WERI-Rb-1 (cell line): ENCODE measurements around the gene ADORA2A.

Source experiments
- DNase-seq: peaks from one replicate; pipeline ENCODE4 v3.0.0-alpha.2; 2020
- H3K27ac ChIP-seq: fragments of 250-450 bp; sonication (Bioruptor Pico); 2 replicates; pipeline ENCODE4 v1.5.1; 2020; ENCODE audit warnings: mild to moderate bottlenecking, moderate library complexity
- H3K27me3 ChIP-seq: fragments of 250-450 bp; sonication (Bioruptor Pico); 2 replicates; pipeline ENCODE4 v1.5.1; 2021; ENCODE audit warnings: mild to moderate bottlenecking, low read depth, moderate library complexity; ENCODE audit not compliant: insufficient read depth, severe bottlenecking
- H3K36me3 ChIP-seq: fragments of 250-450 bp; sonication (Bioruptor Pico); 2 replicates; pipeline ENCODE4 v1.5.1; 2020; ENCODE audit warnings: mild to moderate bottlenecking, moderate library complexity
- H3K4me3 ChIP-seq: 2 replicates; pipeline ENCODE4 v1.5.1; 2011; ENCODE audit warnings: low read depth, mild to moderate bottlenecking, control low read depth, low read length
- H3K9me3 ChIP-seq: fragments of 250-450 bp; sonication (Bioruptor Pico); 2 replicates; pipeline ENCODE4 v1.5.1; 2021; ENCODE audit warnings: mild to moderate bottlenecking, moderate library complexity; ENCODE audit not compliant: severe bottlenecking
- TF ChIP-seq, protein P1 (sequence below): IDR thresholded peaks from 2 replicates; pipeline ENCODE4 v1.5.1; 2011; ENCODE audit warnings: low read depth, mild to moderate bottlenecking, control low read depth, inconsistent platforms, low read length

The ADORA2A gene

DNA sequence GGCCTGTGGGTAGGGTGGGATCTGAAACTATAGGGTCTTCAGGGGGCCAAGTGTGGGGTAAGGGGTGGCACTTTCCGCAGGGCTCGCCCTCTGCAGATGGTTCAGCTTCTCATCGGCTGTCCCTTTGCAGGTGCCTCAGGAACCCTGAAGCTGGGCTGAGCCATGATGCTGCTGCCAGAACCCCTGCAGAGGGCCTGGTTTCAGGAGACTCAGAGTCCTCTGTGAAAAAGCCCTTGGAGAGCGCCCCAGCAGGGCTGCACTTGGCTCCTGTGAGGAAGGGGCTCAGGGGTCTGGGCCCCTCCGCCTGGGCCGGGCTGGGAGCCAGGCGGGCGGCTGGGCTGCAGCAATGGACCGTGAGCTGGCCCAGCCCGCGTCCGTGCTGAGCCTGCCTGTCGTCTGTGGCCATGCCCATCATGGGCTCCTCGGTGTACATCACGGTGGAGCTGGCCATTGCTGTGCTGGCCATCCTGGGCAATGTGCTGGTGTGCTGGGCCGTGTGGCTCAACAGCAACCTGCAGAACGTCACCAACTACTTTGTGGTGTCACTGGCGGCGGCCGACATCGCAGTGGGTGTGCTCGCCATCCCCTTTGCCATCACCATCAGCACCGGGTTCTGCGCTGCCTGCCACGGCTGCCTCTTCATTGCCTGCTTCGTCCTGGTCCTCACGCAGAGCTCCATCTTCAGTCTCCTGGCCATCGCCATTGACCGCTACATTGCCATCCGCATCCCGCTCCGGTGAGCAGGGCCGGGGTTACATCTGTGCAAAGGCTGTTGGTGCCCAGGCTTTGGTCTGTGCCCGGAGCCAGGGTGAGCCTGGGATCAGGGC lies 5.8 kb downstream of the ADORA2A start:
- H3K27ac ChIP-seq: no peak overlapping the region
- no peak overlapping the region for H3K4me3 ChIP-seq
- DNase-seq: no peak
- H3K9me3 ChIP-seq: no peaks in the 10 kb centered on the region
- TF ChIP-seq, protein P1, sequence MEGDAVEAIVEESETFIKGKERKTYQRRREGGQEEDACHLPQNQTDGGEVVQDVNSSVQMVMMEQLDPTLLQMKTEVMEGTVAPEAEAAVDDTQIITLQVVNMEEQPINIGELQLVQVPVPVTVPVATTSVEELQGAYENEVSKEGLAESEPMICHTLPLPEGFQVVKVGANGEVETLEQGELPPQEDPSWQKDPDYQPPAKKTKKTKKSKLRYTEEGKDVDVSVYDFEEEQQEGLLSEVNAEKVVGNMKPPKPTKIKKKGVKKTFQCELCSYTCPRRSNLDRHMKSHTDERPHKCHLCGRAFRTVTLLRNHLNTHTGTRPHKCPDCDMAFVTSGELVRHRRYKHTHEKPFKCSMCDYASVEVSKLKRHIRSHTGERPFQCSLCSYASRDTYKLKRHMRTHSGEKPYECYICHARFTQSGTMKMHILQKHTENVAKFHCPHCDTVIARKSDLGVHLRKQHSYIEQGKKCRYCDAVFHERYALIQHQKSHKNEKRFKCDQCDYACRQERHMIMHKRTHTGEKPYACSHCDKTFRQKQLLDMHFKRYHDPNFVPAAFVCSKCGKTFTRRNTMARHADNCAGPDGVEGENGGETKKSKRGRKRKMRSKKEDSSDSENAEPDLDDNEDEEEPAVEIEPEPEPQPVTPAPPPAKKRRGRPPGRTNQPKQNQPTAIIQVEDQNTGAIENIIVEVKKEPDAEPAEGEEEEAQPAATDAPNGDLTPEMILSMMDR: no peak
- H3K27me3 ChIP-seq: no peaks in the 10 kb centered on the region
- H3K36me3 ChIP-seq: no peaks in the 10 kb centered on the region

DNA sequence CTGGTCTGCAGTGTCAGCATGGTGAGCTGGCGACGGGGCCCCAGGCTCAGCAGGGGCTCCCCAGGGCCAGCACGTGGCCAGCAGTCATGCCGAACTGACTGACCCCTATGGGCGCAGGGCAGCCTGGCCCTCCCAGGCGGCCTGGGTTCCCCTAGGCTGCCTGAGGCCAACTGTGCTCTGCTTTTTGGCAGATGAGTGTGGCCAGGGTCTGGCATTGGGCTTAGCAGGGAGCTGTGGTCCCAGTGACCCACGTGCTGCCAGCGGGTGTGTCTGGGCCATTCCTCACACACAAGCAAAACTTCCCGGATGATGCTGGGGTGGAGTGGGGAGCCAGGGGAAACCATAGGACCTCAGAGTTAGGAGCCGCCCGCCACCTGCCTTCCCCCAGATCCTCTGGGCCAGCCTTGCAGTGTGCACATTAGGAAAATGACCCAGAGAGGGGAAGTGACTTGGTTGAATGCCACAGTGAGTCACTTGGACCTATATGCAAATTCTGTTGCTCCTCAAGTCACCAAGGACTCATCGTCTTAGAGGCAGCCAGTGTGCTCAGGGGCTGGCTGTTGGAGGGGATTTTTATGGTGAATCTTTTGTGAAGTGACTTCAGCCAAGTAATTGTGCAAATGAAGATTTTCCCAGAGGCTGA lies 6.5 kb downstream of the ADORA2A start:
- Histone ChIP-seq H3K36me3 (no peaks in the 10 kb centered on the region), H3K27ac (no peak overlapping the region), H3K9me3 (no peaks in the 10 kb centered on the region), H3K27me3 (no peaks in the 10 kb centered on the region), H3K4me3 (no peak overlapping the region)
- no peak for DNase-seq
- TF ChIP-seq, protein P1: no peak

DNA sequence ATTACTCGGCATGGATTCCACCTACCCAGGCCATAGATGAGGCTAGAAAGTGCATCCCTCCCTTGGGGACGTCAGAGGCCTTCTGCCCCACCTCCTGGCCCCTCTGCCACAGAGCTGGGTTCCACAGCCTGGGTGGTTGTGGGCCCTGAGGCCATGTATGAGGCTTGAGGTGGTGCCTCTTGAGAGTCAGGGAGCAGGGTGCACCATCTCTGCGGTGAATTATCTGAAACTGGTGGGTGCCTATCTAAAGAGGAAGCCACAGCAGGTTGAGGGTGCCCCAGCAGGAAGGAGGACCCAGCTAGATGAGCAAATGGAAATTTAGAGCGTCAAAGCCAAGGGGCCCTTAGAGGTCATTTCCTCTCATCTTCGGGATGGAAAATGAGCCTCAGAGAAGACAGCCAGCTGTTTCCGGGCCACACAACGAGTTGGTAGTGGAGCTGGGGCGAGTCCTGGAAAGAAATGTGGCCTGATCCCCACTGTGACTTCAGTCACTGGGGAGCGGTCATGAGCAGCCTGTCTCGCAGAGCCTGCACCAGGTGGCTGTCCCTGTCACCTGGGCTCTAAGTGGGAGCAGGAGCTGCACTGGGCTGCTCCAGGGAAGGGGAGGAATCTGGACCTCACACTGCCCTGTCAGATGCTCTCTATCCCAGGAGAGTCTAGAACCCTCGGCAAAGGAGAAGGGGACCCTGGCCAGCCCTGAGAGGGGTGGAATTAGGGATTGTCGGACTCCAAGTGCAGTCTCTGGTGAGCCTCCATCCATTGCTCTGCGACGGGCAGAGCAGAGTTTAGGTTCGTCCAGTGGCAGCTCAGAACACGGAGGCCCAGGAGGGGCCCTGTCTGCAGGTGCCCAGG lies 7.3 kb downstream of the ADORA2A start:
- H3K4me3 ChIP-seq: no peak overlapping the region
- no peak for DNase-seq
- no peaks in the 10 kb centered on the region for H3K36me3 ChIP-seq
- TF ChIP-seq, protein P1: no peak
- no peak overlapping the region for H3K27ac ChIP-seq
- H3K27me3 ChIP-seq: no peaks in the 10 kb centered on the region
- H3K9me3 ChIP-seq: no peaks in the 10 kb centered on the region

DNA sequence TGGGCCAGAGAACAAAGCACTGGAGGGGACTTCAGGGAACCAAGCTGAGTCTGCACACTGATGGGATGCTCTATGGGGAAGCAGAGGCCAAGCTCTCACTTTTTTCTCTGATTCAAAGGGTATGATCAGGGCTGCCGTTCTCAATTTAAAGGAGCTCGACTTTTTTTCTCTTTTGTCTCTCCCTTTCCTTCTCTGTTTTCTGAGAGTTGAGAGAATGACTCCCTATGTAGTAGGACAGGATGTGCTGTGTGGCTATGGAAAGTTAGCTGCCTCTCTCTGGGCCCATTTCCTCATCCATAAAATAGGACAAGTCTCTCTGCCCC lies 7.9 kb downstream of the ADORA2A start:
- no peaks in the 10 kb centered on the region for H3K36me3 ChIP-seq
- DNase-seq: no peak
- TF ChIP-seq, protein P1: no peak
- no peak overlapping the region for H3K27ac ChIP-seq
- no peaks in the 10 kb centered on the region for H3K27me3 ChIP-seq
- H3K9me3 ChIP-seq: no peaks in the 10 kb centered on the region
- H3K4me3 ChIP-seq: no peak overlapping the region

DNA sequence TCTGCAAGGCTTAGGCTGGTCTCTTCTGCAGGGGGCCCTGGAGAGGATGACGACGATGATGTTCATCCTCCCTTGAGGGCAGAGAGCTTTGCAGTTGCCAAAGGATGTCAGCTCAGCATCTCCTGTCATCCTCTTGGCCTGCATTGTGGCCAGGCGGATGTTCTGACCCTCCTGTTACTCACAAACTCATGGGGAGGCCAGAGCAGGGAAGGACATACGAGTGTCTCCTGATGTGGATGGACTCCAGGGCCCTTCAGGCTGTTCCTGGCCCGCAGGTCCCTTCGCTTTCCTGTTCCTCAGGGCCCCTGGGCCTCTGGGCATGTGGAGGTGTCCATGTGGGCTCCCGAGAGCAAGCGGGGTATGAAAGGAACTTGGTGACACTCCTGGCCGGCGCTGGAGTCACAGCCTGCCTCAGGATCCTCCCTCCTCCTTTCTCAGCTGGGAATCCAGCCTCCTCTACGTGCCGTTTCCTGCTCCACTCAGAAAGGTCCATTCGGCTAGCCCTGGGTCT lies 8.5 kb downstream of the ADORA2A start:
- Histone ChIP-seq H3K9me3 (no peaks in the 10 kb centered on the region), H3K27me3 (no peaks in the 10 kb centered on the region), H3K4me3 (no peak overlapping the region), H3K36me3 (no peaks in the 10 kb centered on the region), H3K27ac (no peak overlapping the region)
- DNase-seq: no peak
- TF ChIP-seq, protein P1: no peak
